ENCODE measurements around the gene PYGO2.

DNA sequence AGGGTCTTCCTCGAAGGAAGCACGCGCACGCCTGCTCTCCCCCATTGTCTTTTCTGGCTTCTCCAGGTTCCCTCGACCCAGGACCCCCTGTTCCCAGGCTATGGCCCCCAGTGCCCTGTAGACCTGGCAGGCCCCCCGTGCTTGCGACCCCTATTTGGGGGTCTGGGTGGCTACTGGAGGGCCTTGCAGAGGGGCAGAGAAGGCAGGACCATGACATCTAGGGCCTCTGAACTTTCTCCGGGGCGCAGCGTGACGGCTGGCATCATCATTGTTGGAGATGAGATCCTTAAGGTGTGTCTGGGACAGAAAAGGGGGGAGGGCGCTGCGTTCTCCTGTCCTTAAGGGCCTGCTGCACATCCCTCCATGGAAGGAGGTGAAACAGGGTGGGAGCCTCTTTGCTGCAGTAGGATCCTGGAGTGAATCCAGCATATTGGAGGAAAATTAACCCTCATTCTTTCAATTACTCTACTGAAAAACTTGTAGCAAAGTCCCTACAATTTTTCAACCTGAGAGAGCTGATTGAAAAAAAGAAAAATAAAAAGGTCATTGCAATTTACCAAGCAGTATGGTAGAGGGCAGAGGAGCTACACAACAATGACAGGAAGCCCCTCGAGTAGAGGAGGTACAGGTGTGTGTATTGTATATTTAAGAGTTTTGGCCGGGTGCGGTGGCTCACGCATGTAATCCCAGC, 22.3 kb upstream of the PYGO2 start:
- TF ChIP-seq POLR2A (IDR thresholded peaks at IDR 0.05; ENCODE audit: low read depth, low read length): no peak
- no peak for TF ChIP-seq TAF1 (IDR thresholded peaks at IDR 0.05; ENCODE audit: borderline replicate concordance, low read depth, low read length)
